Subcutaneous abdominal adipose tissue (tissue), 5 donors: ENCODE results near the gene CCDC40.

Source experiments
- H3K27ac ChIP-seq: one replicate; pipeline ENCODE4 v1.7.0; 2013; ENCODE audit warnings: low read depth, mild to moderate bottlenecking, inconsistent platforms, low read length, moderate library complexity
- H3K27me3 ChIP-seq, 5 donors: one replicate each; pipeline ENCODE4 v1.7.0; 2013; ENCODE audit warnings: low read length in 5 of 5, inconsistent platforms in 1 of 5; ENCODE audit not compliant: control insufficient read depth in 5 of 5, insufficient read depth in 4 of 5
- H3K36me3 ChIP-seq, 5 donors: one replicate each; pipeline ENCODE4 v1.7.0; 2013; ENCODE audit warnings: low read length in 5 of 5; ENCODE audit not compliant: control insufficient read depth in 5 of 5, insufficient read depth in 5 of 5
- H3K4me1 ChIP-seq, 5 donors: one replicate each; pipeline ENCODE4 v1.7.0; 2013; ENCODE audit warnings: low read length in 5 of 5, mild to moderate bottlenecking in 3 of 5, moderate library complexity in 1 of 5; ENCODE audit not compliant: control insufficient read depth in 5 of 5, insufficient read depth in 5 of 5
- H3K4me3 ChIP-seq, 5 donors: one replicate each; pipeline ENCODE4 v1.7.0; 2013; ENCODE audit warnings: low read length in 5 of 5, low read depth in 1 of 5
- H3K9ac ChIP-seq, 5 donors: one replicate each; pipeline ENCODE4 v1.7.0; 2013; ENCODE audit warnings: low read length in 5 of 5, mild to moderate bottlenecking in 4 of 5, moderate library complexity in 3 of 5
- H3K9me3 ChIP-seq, 5 donors: one replicate each; pipeline ENCODE4 v1.7.0; 2013; ENCODE audit warnings: low read length in 5 of 5; ENCODE audit not compliant: control insufficient read depth in 5 of 5
- donor health status: healthy.
- donor health status: healthy.
- donor health status: healthy.
- donor health status: healthy.
- donor health status: healthy.

The CCDC40 gene

DNA sequence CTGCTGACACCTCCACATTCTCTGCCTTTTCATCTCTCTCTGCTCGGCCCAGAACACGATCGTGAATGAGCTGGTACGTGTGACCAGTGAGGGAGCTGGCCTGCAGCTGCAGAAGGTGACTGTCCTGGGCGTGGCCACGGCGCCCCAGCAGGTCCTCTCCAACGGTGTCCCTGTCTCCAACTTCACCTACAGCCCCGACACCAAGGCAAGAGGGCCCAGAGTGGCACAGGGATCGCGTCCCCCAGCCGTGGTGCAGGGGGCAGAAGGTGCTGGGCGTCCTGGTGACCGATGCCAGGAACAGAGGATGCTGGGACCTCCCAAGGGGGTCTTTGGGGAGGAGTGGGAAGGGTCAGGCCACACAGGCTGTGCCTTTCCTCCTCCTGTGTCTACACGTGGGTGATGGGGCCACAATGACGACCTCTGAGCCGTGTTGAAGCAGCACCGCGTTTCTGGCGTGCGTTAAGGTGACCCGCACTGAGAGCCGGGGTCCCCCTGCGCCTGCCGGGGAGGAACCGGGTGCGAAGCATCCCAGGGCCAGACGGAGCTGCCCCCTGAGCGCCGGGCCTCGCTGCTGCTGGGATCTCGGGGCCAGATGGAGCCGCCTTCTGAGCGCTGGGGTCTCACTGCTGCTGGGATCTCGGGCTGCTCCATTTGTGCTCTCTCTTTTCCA, 82.3 kb downstream of the CCDC40 start:
- no peaks in the 10 kb centered on the region for H3K4me1 ChIP-seq
- peaks cover 0 to 23% (median 17%) of the 10 kb centered on the region in 5 donors for H3K36me3 ChIP-seq
- H3K27ac ChIP-seq: no peak overlapping the region
- no peaks in the 10 kb centered on the region for H3K9me3 ChIP-seq
- no peak overlapping the region for H3K9ac ChIP-seq
- H3K27me3 ChIP-seq: no peaks in the 10 kb centered on the region
- H3K4me3 ChIP-seq: no peak overlapping the region

DNA sequence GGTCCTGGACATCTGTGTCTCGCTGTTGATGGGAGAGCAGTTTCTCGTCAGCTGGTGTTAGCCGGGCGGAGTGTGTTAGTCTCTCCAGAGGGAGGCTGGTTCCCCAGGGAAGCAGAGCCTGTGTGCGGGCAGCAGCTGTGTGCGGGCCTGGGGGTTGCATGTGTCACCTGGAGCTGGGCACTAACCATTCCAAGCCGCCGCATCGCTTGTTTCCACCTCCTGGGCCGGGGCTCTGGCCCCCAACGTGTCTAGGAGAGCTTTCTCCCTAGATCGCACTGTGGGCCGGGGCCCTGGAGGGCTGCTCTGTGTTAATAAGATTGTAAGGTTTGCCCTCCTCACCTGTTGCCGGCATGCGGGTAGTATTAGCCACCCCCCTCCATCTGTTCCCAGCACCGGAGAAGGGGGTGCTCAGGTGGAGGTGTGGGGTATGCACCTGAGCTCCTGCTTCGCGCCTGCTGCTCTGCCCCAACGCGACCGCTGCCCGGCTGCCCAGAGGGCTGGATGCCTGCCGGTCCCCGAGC, 82.9 kb downstream of the CCDC40 start:
- no peak overlapping the region for H3K4me3 ChIP-seq
- H3K27ac ChIP-seq: no peak overlapping the region
- peaks cover 0 to 23% (median 17%) of the 10 kb centered on the region in 5 donors for H3K36me3 ChIP-seq
- no peaks in the 10 kb centered on the region for H3K4me1 ChIP-seq
- peaks cover 0 to 2% (median 0%) of the 10 kb centered on the region in 5 donors for H3K27me3 ChIP-seq
- H3K9me3 ChIP-seq: no peaks in the 10 kb centered on the region
- no peak overlapping the region for H3K9ac ChIP-seq

DNA sequence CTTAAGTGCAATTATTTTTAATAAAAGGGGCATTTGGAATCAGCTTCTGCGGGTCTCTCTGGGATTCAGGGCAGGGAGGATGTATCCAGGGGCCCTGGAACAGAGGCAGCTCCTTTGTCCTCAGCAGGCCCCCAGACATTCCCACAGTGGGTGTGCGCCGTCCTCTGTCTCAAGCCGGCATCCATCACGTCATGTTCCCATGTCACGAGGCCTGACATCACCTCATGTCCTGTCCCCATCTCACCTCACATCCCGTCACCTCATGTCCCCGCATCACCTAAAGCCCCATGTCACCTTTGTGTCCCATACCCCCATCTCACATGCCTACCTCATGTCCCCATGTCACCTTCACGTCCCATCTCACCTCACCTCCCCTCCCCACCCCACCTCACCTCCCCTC, 83.4 kb downstream of the CCDC40 start:
- H3K27me3 ChIP-seq: peaks cover 0 to 5% (median 0%) of the 10 kb centered on the region in 5 donors
- H3K36me3 ChIP-seq: peaks cover 0 to 23% (median 17%) of the 10 kb centered on the region in 5 donors
- no peaks in the 10 kb centered on the region for H3K4me1 ChIP-seq
- no peaks in the 10 kb centered on the region for H3K9me3 ChIP-seq
- H3K27ac ChIP-seq: no peak overlapping the region
- no peak overlapping the region for H3K9ac ChIP-seq
- H3K4me3 ChIP-seq: no peak overlapping the region

GRCh38 chr17:80122026-80122575, 85.7 kb downstream of the CCDC40 start:
- H3K9me3 ChIP-seq: no peaks in the 10 kb centered on the region
- no peak overlapping the region for H3K4me3 ChIP-seq
- no peak overlapping the region for H3K9ac ChIP-seq
- H3K36me3 ChIP-seq: peaks cover 0 to 23% (median 17%) of the 10 kb centered on the region in 5 donors
- no peak overlapping the region for H3K27ac ChIP-seq
- H3K27me3 ChIP-seq: peaks cover 0 to 5% (median 0%) of the 10 kb centered on the region in 5 donors
- no peaks in the 10 kb centered on the region for H3K4me1 ChIP-seq

- Histone ChIP-seq H3K27ac (no peak overlapping the region), H3K4me3 (no peak overlapping the region), H3K27me3 (peaks cover 0 to 5% (median 0%) of the 10 kb centered on the region in 5 donors), H3K9me3 (no peaks in the 10 kb centered on the region), H3K9ac (no peak overlapping the region), H3K36me3 (peaks cover 0 to 17% (median 14%) of the 10 kb centered on the region in 5 donors), H3K4me1 (no peaks in the 10 kb centered on the region)
Observed at GRCh38 chr17:80122926-80123505, 86.6 kb downstream of the CCDC40 start.

GRCh38 chr17:80123791-80124190, 87.3 kb downstream of the CCDC40 start:
- Histone ChIP-seq H3K27ac (no peak overlapping the region), H3K9ac (no peak overlapping the region), H3K36me3 (peaks cover 0 to 9% (median 8%) of the 10 kb centered on the region in 5 donors), H3K9me3 (no peaks in the 10 kb centered on the region), H3K4me1 (no peaks in the 10 kb centered on the region), H3K4me3 (no peak overlapping the region), H3K27me3 (peaks cover 0 to 5% (median 0%) of the 10 kb centered on the region in 5 donors)

DNA sequence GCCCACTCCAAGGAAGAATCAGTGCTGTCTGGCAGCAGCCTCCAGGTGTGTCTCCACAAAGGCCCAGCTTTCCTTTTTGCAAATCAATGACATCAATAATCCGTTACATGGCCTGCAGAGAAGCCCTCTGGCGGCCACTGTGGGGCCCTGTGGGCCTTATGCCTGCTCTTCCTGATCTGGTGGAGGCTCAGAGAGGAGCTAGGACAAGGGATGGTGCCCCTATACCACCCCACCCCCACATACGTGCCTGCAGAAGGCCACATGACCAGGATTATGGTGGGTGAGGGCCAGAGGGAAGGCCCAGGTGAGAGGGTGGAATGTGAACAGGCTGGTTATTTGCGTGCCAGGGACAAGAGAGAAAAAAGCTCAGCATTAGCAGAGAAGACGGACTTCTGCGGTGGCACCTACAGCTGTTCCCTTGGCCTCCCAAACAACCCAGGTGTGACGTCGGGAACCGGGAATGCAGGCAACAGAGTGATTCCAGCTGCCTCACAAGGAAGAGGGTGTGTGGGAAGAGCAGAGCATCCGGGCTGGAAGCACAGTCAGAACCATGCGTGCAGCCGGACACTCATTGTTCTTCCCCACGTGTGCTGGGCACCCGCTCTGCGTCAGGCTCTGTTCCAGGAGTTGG, 88.0 kb downstream of the CCDC40 start:
- no peaks in the 10 kb centered on the region for H3K9me3 ChIP-seq
- no peak overlapping the region for H3K9ac ChIP-seq
- H3K4me3 ChIP-seq: no peak overlapping the region
- H3K4me1 ChIP-seq: no peaks in the 10 kb centered on the region
- no peak overlapping the region for H3K27ac ChIP-seq
- H3K27me3 ChIP-seq: peaks cover 0 to 5% (median 3%) of the 10 kb centered on the region in 5 donors
- peaks cover 0 to 2% (median 1%) of the 10 kb centered on the region in 5 donors for H3K36me3 ChIP-seq

DNA sequence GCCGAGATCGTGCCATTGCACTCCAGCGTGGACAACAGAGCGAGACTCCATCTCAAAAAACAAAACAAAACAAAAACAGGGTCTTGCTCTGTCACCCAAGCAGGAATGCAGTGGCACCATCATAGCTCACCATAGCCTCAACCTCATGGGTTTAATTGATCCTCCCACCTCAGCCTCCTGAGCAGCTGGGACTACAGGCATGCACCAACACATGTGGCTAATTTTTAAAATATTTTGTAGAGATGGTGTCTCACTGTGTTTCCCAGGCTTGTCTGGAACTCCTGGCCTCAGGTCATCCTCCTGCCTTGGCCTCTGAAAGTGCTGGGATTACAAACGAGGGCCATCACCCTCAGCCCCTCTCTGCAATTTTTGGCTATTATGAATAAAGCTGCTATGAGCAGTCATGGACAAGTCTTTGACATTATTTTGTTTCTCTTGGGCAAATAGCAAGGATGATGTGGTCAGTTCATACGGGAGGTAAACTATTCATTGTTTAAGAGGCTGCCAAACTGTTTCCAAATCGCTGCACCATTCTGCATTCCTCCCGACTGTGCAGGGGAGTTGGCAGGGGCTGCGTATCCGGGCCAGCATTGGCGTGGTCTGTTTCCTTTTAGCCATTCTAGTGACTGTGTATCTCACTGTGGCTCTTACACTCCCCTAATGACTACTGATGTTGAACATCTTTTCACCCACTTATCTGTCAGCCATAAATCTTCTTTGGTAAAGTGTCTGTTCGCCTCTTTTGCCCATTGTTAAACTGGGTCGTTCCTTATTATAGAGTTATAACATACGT, 89.4 kb downstream of the CCDC40 start:
- H3K4me1 ChIP-seq: no peaks in the 10 kb centered on the region
- H3K27ac ChIP-seq: no peak overlapping the region
- no peak overlapping the region for H3K9ac ChIP-seq
- H3K4me3 ChIP-seq: no peak overlapping the region
- H3K36me3 ChIP-seq: no peaks in the 10 kb centered on the region
- peaks cover 0 to 5% (median 3%) of the 10 kb centered on the region in 5 donors for H3K27me3 ChIP-seq
- no peaks in the 10 kb centered on the region for H3K9me3 ChIP-seq

DNA sequence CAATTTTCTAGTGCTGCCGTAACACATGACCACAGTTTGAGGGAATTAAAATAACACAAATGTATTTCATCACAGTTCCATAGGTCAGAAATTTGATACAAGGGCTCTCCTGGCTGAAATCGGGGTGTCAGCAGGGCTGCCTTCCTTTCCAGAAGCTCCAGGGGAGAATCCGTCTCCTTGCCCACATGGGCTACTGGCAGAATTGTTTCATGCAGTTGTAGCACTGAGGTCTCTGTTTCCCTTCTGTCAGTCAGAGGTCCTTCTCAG, 89.9 kb downstream of the CCDC40 start:
- Histone ChIP-seq H3K27me3 (peaks cover 0 to 5% (median 3%) of the 10 kb centered on the region in 5 donors), H3K27ac (no peak overlapping the region), H3K9me3 (no peaks in the 10 kb centered on the region), H3K4me3 (no peak overlapping the region), H3K4me1 (no peaks in the 10 kb centered on the region), H3K36me3 (no peaks in the 10 kb centered on the region), H3K9ac (no peak overlapping the region)
